ENCODE data around the gene CELSR3. TPM values are rescaled to one million over a fixed set of nuclear protein-coding genes. Genes with fewer than 3 reads are reported as not detected.

The CELSR3 gene
- polyA plus RNA-seq, 1 donor = 3.9 TPM

DNA sequence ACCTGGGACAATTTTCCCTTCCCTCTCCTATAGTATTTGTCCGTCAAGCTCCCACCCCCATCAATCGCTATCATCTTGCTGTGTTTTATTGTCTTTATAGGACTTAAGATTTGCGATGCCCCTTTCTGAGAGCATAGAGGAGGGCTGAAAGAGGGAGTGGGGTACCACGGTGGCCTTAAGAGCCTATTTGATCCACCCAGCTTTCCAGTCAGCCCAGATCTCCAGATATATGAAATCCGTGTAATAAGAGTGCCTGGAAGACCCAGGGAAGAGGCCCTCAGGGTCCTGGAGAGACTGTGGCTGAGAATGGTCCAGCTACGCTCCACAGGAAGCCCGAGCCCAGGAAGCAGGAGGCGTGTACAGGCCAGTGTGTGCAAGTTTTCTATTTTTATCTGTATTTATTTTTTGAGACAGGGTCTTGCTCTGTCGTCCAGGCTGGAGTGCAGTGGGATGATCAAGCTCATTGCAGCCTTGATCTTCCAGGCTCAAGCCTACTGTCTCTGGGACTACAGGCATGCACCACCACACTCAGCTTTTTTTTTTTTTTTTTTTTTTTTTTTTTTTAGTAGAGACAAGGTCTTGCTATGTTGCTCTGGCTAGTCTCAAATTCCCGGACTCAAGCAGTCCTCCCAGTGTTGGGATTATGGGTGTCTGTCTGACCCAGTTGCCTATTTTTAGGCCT, 24.0 kb upstream of the CELSR3 start:
- no peak for DNase-seq
- peaks cover 55% of the 10 kb centered on the region for H3K36me3 ChIP-seq (ENCODE audit: control insufficient read depth, insufficient read depth, low read length)
- H3K27me3 ChIP-seq (ENCODE audit: control insufficient read depth, insufficient read depth, low read length) = no peaks in the 10 kb centered on the region
- no peak overlapping the region for H3K4me3 ChIP-seq (ENCODE audit: low read length)
- H3K27ac ChIP-seq (ENCODE audit: low read length) = no peak overlapping the region
- H3K4me1 ChIP-seq (ENCODE audit: control insufficient read depth, insufficient read depth, low read length) = peaks cover 14% of the 10 kb centered on the region
- H3K9me3 ChIP-seq (ENCODE audit: control insufficient read depth, low read depth, low read length) = no peaks in the 10 kb centered on the region
- 60% methylated on average over 1 of the region's 10 CpGs for WGBS (ENCODE audit: insufficient coverage, low lambda C conversion rate)

GRCh38 chr3:48685603-48686511, 23.2 kb upstream of the CELSR3 start, which contains the start of gene NCKIPSD:
TSS of gene NCKIPSD (minus strand) at chr3:48685915. CDS start at chr3:48685807, 108 bp downstream.
- Histone ChIP-seq H3K9me3 (ENCODE audit: control insufficient read depth, low read depth, low read length) (no peaks in the 10 kb centered on the region), H3K36me3 (ENCODE audit: control insufficient read depth, insufficient read depth, low read length) (peaks cover 58% of the 10 kb centered on the region), H3K27me3 (ENCODE audit: control insufficient read depth, insufficient read depth, low read length) (no peaks in the 10 kb centered on the region), H3K4me3 (ENCODE audit: low read length) (peak within 1 kb of the TSS; percentile 80), H3K4me1 (ENCODE audit: control insufficient read depth, insufficient read depth, low read length) (peaks cover 14% of the 10 kb centered on the region), H3K27ac (ENCODE audit: low read length) (peak within 1 kb of the TSS; percentile 68)
- WGBS (ENCODE audit: insufficient coverage, low lambda C conversion rate) = no CpG with 5 or more reads among the region's 97 CpGs
- DNase-seq = peak; percentile 83 to 90

- no CpG with 5 or more reads among the region's 13 CpGs for WGBS (ENCODE audit: insufficient coverage, low lambda C conversion rate)
- no peaks in the 10 kb centered on the region for H3K27me3 ChIP-seq (ENCODE audit: control insufficient read depth, insufficient read depth, low read length)
- peaks cover 58% of the 10 kb centered on the region for H3K36me3 ChIP-seq (ENCODE audit: control insufficient read depth, insufficient read depth, low read length)
- peaks cover 14% of the 10 kb centered on the region for H3K4me1 ChIP-seq (ENCODE audit: control insufficient read depth, insufficient read depth, low read length)
- H3K9me3 ChIP-seq (ENCODE audit: control insufficient read depth, low read depth, low read length) = no peaks in the 10 kb centered on the region
- peak overlapping the region; percentile 80 for H3K4me3 ChIP-seq (ENCODE audit: low read length)
- no peak overlapping the region for H3K27ac ChIP-seq (ENCODE audit: low read length)
- no peak for DNase-seq
Measured at GRCh38 chr3:48685293-48685602, 22.6 kb upstream of the CELSR3 start.

DNA sequence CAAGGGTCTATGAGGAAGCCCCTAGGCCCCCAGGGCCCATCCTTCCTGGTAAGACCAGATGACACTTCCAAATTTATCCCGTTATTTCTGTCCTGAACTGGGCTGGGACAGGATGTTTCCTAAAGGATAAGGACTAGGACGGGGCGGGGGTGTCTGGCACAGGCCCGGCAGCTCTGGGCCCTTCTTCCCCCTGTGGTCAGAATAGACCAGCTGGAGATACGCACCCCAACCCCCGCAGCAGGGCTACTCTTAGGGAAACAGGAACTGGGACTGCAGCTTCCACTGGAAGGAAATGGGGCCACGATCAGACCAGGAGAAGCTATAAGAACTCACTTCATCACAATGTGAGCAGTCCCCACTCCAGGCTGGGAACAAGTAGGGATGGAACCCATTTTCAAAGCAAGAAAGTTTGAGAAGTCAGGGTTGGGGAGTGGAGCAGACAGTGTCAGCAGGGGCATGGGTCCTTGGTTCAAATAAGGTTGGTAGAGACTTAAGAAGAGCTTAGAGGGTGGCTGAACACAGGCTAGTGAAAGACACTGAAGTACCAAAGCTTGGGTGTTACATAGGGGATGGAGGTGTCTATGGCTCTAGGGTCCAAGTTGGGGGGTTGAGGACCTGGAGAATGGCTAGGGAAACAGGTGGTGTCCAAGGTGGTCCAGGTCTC, 21.9 kb upstream of the CELSR3 start:
- DNase-seq = no peak
- peaks cover 14% of the 10 kb centered on the region for H3K4me1 ChIP-seq (ENCODE audit: control insufficient read depth, insufficient read depth, low read length)
- H3K27ac ChIP-seq (ENCODE audit: low read length) = no peak overlapping the region
- no CpG with 5 or more reads among the region's 7 CpGs for WGBS (ENCODE audit: insufficient coverage, low lambda C conversion rate)
- peaks cover 58% of the 10 kb centered on the region for H3K36me3 ChIP-seq (ENCODE audit: control insufficient read depth, insufficient read depth, low read length)
- H3K4me3 ChIP-seq (ENCODE audit: low read length) = no peak overlapping the region
- no peaks in the 10 kb centered on the region for H3K27me3 ChIP-seq (ENCODE audit: control insufficient read depth, insufficient read depth, low read length)
- H3K9me3 ChIP-seq (ENCODE audit: control insufficient read depth, low read depth, low read length) = no peaks in the 10 kb centered on the region

DNA sequence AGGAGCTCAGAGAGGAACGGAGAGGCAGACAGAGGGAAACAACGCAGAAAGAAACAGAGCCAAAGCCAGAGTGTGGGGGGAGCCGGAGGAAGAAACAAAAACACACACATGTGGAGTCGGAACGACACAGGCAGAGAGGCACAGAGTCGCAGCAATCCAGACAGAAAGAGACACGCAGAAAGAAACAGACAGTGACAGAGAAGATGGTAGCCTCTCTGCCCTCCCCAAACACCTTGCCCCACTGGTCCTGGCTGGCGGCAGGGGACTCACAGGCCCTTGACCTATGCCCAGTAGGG, 21.3 kb upstream of the CELSR3 start:
- H3K9me3 ChIP-seq (ENCODE audit: control insufficient read depth, low read depth, low read length) = no peaks in the 10 kb centered on the region
- H3K27me3 ChIP-seq (ENCODE audit: control insufficient read depth, insufficient read depth, low read length) = no peaks in the 10 kb centered on the region
- peaks cover 14% of the 10 kb centered on the region for H3K4me1 ChIP-seq (ENCODE audit: control insufficient read depth, insufficient read depth, low read length)
- H3K4me3 ChIP-seq (ENCODE audit: low read length) = no peak overlapping the region
- H3K27ac ChIP-seq (ENCODE audit: low read length) = no peak overlapping the region
- no peak for DNase-seq
- peaks cover 57% of the 10 kb centered on the region for H3K36me3 ChIP-seq (ENCODE audit: control insufficient read depth, insufficient read depth, low read length)
- 65% methylated on average over 5 of the region's 8 CpGs for WGBS (ENCODE audit: insufficient coverage, low lambda C conversion rate)

- Histone ChIP-seq H3K9me3 (ENCODE audit: control insufficient read depth, low read depth, low read length) (no peaks in the 10 kb centered on the region), H3K4me1 (ENCODE audit: control insufficient read depth, insufficient read depth, low read length) (peaks cover 14% of the 10 kb centered on the region), H3K27me3 (ENCODE audit: control insufficient read depth, insufficient read depth, low read length) (no peaks in the 10 kb centered on the region), H3K27ac (ENCODE audit: low read length) (no peak overlapping the region), H3K4me3 (ENCODE audit: low read length) (no peak overlapping the region), H3K36me3 (ENCODE audit: control insufficient read depth, insufficient read depth, low read length) (peaks cover 56% of the 10 kb centered on the region)
- no CpG with 5 or more reads among the region's 9 CpGs for WGBS (ENCODE audit: insufficient coverage, low lambda C conversion rate)
- no peak for DNase-seq
Measured at GRCh38 chr3:48682786-48683185, 20.1 kb upstream of the CELSR3 start.

GRCh38 chr3:48681974-48682610, 19.4 kb upstream of the CELSR3 start:
- H3K27ac ChIP-seq (ENCODE audit: low read length) = no peak overlapping the region
- peaks cover 53% of the 10 kb centered on the region for H3K36me3 ChIP-seq (ENCODE audit: control insufficient read depth, insufficient read depth, low read length)
- peaks cover 14% of the 10 kb centered on the region for H3K4me1 ChIP-seq (ENCODE audit: control insufficient read depth, insufficient read depth, low read length)
- H3K27me3 ChIP-seq (ENCODE audit: control insufficient read depth, insufficient read depth, low read length) = no peaks in the 10 kb centered on the region
- DNase-seq = no peak
- no CpG with 5 or more reads among the region's 17 CpGs for WGBS (ENCODE audit: insufficient coverage, low lambda C conversion rate)
- H3K4me3 ChIP-seq (ENCODE audit: low read length) = no peak overlapping the region
- no peaks in the 10 kb centered on the region for H3K9me3 ChIP-seq (ENCODE audit: control insufficient read depth, low read depth, low read length)

GRCh38 chr3:48681541-48681880, 18.8 kb upstream of the CELSR3 start:
- no peak for DNase-seq
- no peak overlapping the region for H3K27ac ChIP-seq (ENCODE audit: low read length)
- WGBS (ENCODE audit: insufficient coverage, low lambda C conversion rate) = no CpG with 5 or more reads among the region's 7 CpGs
- H3K9me3 ChIP-seq (ENCODE audit: control insufficient read depth, low read depth, low read length) = no peaks in the 10 kb centered on the region
- H3K4me3 ChIP-seq (ENCODE audit: low read length) = no peak overlapping the region
- H3K36me3 ChIP-seq (ENCODE audit: control insufficient read depth, insufficient read depth, low read length) = peaks cover 54% of the 10 kb centered on the region
- no peaks in the 10 kb centered on the region for H3K27me3 ChIP-seq (ENCODE audit: control insufficient read depth, insufficient read depth, low read length)
- peaks cover 14% of the 10 kb centered on the region for H3K4me1 ChIP-seq (ENCODE audit: control insufficient read depth, insufficient read depth, low read length)

GRCh38 chr3:48680811-48681540, 18.3 kb upstream of the CELSR3 start:
- Histone ChIP-seq H3K4me3 (ENCODE audit: low read length) (no peak overlapping the region), H3K9me3 (ENCODE audit: control insufficient read depth, low read depth, low read length) (no peaks in the 10 kb centered on the region), H3K27ac (ENCODE audit: low read length) (no peak overlapping the region), H3K4me1 (ENCODE audit: control insufficient read depth, insufficient read depth, low read length) (peaks cover 14% of the 10 kb centered on the region), H3K36me3 (ENCODE audit: control insufficient read depth, insufficient read depth, low read length) (peaks cover 59% of the 10 kb centered on the region), H3K27me3 (ENCODE audit: control insufficient read depth, insufficient read depth, low read length) (no peaks in the 10 kb centered on the region)
- no CpG with 5 or more reads among the region's 17 CpGs for WGBS (ENCODE audit: insufficient coverage, low lambda C conversion rate)
- DNase-seq = no peak
